Keratinocyte (primary cell): ENCODE measurements around the gene GIN1. TPM values are rescaled to one million over a fixed set of nuclear protein-coding genes. Genes with fewer than 3 reads are reported as not detected.

ENCODE experiments used
- DNase-seq: peaks from one replicate; pipeline ENCODE4 v3.0.0-alpha.2; 2011; ENCODE audit warnings: low read depth, missing footprints, low spot score
- FAIRE-seq: peaks from 2 replicates; lab custom pipeline; 2011; peaks lifted over from hg19 to GRCh38; lab: Jason Lieb, UNC
- H2AFZ ChIP-seq: 2 replicates; pipeline ENCODE4 v1.6.0; 2012; ENCODE audit warnings: low read length, control low read depth, inconsistent platforms; ENCODE audit not compliant: control insufficient read depth
- H3K27ac ChIP-seq: 2 replicates; pipeline ENCODE4 v1.5.1; 2011; ENCODE audit warnings: low read length; ENCODE audit not compliant: control insufficient read depth, insufficient read depth
- H3K27me3 ChIP-seq: 3 replicates; pipeline ENCODE4 v1.6.0; 2011; ENCODE audit warnings: low read length; ENCODE audit not compliant: control insufficient read depth, insufficient read depth; ENCODE audit errors: extremely low read depth
- H3K36me3 ChIP-seq, 2 experiments: 2 replicates in 1 of 2; 3 replicates in 1 of 2; pipeline ENCODE4 v1.5.1; 2011; ENCODE audit warnings: low read length in 2 of 2, mild to moderate bottlenecking in 1 of 2; ENCODE audit not compliant: control insufficient read depth in 2 of 2, insufficient read depth in 2 of 2; ENCODE audit errors: extremely low read depth in 1 of 2
- H3K4me1 ChIP-seq: 3 replicates; pipeline ENCODE4 v1.5.1; 2011; ENCODE audit warnings: low read length; ENCODE audit not compliant: control insufficient read depth, insufficient read depth; ENCODE audit errors: extremely low read depth
- H3K4me2 ChIP-seq: 3 replicates; pipeline ENCODE4 v1.6.0; 2011; ENCODE audit warnings: low read depth, low read length; ENCODE audit not compliant: control insufficient read depth, insufficient read depth; ENCODE audit errors: extremely low read depth
- H3K4me3 ChIP-seq, 3 experiments: fragments of 200-600 bp in 1 of 3; sonication (generic) in 1 of 3; 2 replicates in 2 of 3; 3 replicates in 1 of 3; pipeline ENCODE4 v1.5.1; 2011 to 2016; ENCODE audit warnings: low read length in 3 of 3, mild to moderate bottlenecking in 3 of 3, control low read depth in 2 of 3, inconsistent platforms in 1 of 3, low read depth in 1 of 3, mixed read lengths in 1 of 3, mixed run types in 1 of 3, moderate library complexity in 1 of 3; ENCODE audit not compliant: control insufficient read depth in 2 of 3, insufficient read depth in 2 of 3; ENCODE audit errors: extremely low read depth in 1 of 3
- H3K79me2 ChIP-seq: 2 replicates; pipeline ENCODE4 v1.6.0; 2012; ENCODE audit warnings: low read length; ENCODE audit not compliant: control insufficient read depth, insufficient read depth
- H3K9ac ChIP-seq: 3 replicates; pipeline ENCODE4 v1.6.0; 2011; ENCODE audit warnings: low read length; ENCODE audit not compliant: control insufficient read depth, insufficient read depth; ENCODE audit errors: extremely low read depth
- H3K9me1 ChIP-seq: 3 replicates; pipeline ENCODE4 v1.6.0; 2011; ENCODE audit warnings: low read length; ENCODE audit not compliant: control insufficient read depth, insufficient read depth; ENCODE audit errors: extremely low read depth
- H3K9me3 ChIP-seq: 2 replicates; pipeline ENCODE4 v1.5.1; 2012; ENCODE audit warnings: low read depth, low read length; ENCODE audit not compliant: control insufficient read depth
- H4K20me1 ChIP-seq: 3 replicates; pipeline ENCODE4 v1.6.0; 2011; ENCODE audit warnings: low read length; ENCODE audit not compliant: control insufficient read depth, insufficient read depth; ENCODE audit errors: extremely low read depth
- CTCF ChIP-seq, 3 experiments: IDR thresholded peaks in 1 of 3; conservative IDR thresholded peaks in 1 of 3; optimal IDR thresholded peaks in 1 of 3; 2 replicates in 2 of 3; 3 replicates in 1 of 3; pipeline versions ENCODE3 to v1.5.1; 2011; ENCODE audit warnings: low read length in 3 of 3, mild to moderate bottlenecking in 3 of 3, moderate library complexity in 2 of 3, control low read depth in 1 of 3, inconsistent platforms in 1 of 3; ENCODE audit not compliant: insufficient read depth in 2 of 3; ENCODE audit errors: extremely low read depth in 1 of 3
- EZH2 ChIP-seq: IDR thresholded peaks from one replicate; pipeline ENCODE4 v1.6.1; 2012; ENCODE audit warnings: inconsistent platforms, mild to moderate bottlenecking, low read length, moderate library complexity
- dilution Hi-C: fragments of 300-500 bp; cut with MboI; formaldehyde crosslinking; loops from one replicate; pipeline ENCODE4 v1.7.0; 2020; ENCODE audit warnings: low sequenced_read_pairs; ENCODE audit not compliant: extremely low pct_ligation_motif_present
- polyA plus RNA-seq, 5 experiments: library from polyadenylated mRNA; depleted of rRNA in 3 of 5; stranded (reverse) in 3 of 5; stranded (forward) in 1 of 5; unstranded in 1 of 5; fragments of >200 nt; gene quantifications; 1 replicate in 1 of 5; 2 replicates in 3 of 5; 3 replicates in 1 of 5; pipeline versions ENCODE4 v1.2.1 to v1.2.3, GENCODE V29; 2011 to 2012; ENCODE audit warnings: missing spikeins in 2 of 5, low read depth in 1 of 5, low replicate concordance in 1 of 5

GIN1 gene
- polyA plus RNA-seq, 1 donor (not counting 4 experiments of a cell fraction or from before 2014, with no cell fraction given), result 8.9 TPM

DNA sequence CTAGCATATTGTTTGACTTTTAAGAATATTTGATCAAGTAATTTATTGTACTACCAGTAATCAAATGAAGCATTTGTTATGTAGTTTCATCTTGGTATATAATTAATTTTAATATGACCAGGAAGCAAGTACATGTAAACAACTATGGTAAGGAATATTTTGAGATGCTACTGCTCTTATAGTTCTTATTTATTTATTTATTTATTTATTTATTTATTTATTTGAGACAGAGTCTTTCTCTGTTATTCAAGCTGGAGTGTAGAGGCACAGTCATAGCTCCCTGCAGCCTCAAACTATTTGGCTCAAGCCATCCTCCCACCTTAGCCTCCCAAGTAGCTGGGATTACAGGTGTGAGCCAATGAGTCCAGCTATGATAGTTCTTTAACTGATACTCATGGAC lies 8.3 kb upstream of the GIN1 start:
- Histone ChIP-seq H3K4me2 (no peak overlapping the region), H3K36me3 (no peaks in the 10 kb centered on the region), H4K20me1 (no peaks in the 10 kb centered on the region), H2AFZ (no peak overlapping the region), H3K4me1 (no peaks in the 10 kb centered on the region), H3K9me3 (no peaks in the 10 kb centered on the region), H3K4me3 (no peak overlapping the region), H3K27me3 (no peaks in the 10 kb centered on the region), H3K9ac (no peak overlapping the region), H3K27ac (no peak overlapping the region), H3K79me2 (no peaks in the 10 kb centered on the region), H3K9me1 (no peaks in the 10 kb centered on the region)
- DNase-seq (no peak), FAIRE-seq (no peak)
- dilution Hi-C loops, result no loop called here
- TF ChIP-seq EZH2, result no peak
- no peak for TF ChIP-seq CTCF (optimal IDR thresholded peaks at IDR 0.05 in 1 of 3, IDR thresholded peaks at IDR 0.05 in 1 of 3, conservative IDR thresholded peaks at IDR 0.05 in 1 of 3; ENCODE audit: extremely low read depth in 1 of 3, insufficient read depth in 2 of 3, low read length in 3 of 3)

- FAIRE-seq, result no peak
- Histone ChIP-seq H3K4me1 (no peaks in the 10 kb centered on the region), H3K4me2 (no peak overlapping the region), H3K36me3 (no peaks in the 10 kb centered on the region), H4K20me1 (no peaks in the 10 kb centered on the region), H3K79me2 (peaks cover 1% of the 10 kb centered on the region), H3K9me1 (no peaks in the 10 kb centered on the region), H2AFZ (no peak overlapping the region), H3K9me3 (no peaks in the 10 kb centered on the region), H3K27ac (no peak overlapping the region), H3K27me3 (no peaks in the 10 kb centered on the region), H3K4me3 (no peak overlapping the region), H3K9ac (no peak overlapping the region)
- DNase-seq, result no peak
- TF ChIP-seq CTCF (optimal IDR thresholded peaks at IDR 0.05 in 1 of 3, IDR thresholded peaks at IDR 0.05 in 1 of 3, conservative IDR thresholded peaks at IDR 0.05 in 1 of 3; ENCODE audit: extremely low read depth in 1 of 3, insufficient read depth in 2 of 3, low read length in 3 of 3), result no peak
- no peak for TF ChIP-seq EZH2
- dilution Hi-C loops, result no loop called here
Measured at GRCh38 chr5:103127292-103127817, 7.4 kb upstream of the GIN1 start.
